Mesothelial cell of epicardium (in vitro differentiated cells): ENCODE results near the gene CARD9. TPM values are rescaled to one million over a fixed set of nuclear protein-coding genes. Genes with fewer than 3 reads are reported as not detected.

Experiments used
- DNase-seq, 2 experiments: peaks; one replicate each; pipeline ENCODE4 v3.0.0; 2021; ENCODE audit warnings: low spot score in 2 of 2; ENCODE audit not compliant: unreplicated experiment in 2 of 2
- H3K27ac Mint-ChIP-seq: 2 replicates; pipeline ENCODE4 v1.8.0; 2021; ENCODE audit warnings: mixed read lengths
- H3K27me3 Mint-ChIP-seq: 2 replicates; pipeline ENCODE4 v1.8.0; 2021; ENCODE audit warnings: low read depth, mixed read lengths
- H3K36me3 Mint-ChIP-seq: 2 replicates; pipeline ENCODE4 v1.8.0; 2021; ENCODE audit warnings: mixed read lengths
- H3K4me1 Mint-ChIP-seq: 2 replicates; pipeline ENCODE4 v1.8.0; 2021; ENCODE audit warnings: mixed read lengths
- H3K4me3 Mint-ChIP-seq: 2 replicates; pipeline ENCODE4 v1.8.0; 2021; ENCODE audit warnings: mild to moderate bottlenecking, moderate library complexity, mixed read lengths
- H3K9me3 Mint-ChIP-seq: 2 replicates; pipeline ENCODE4 v1.8.0; 2021; ENCODE audit warnings: mixed read lengths
- CTCF ChIP-seq: fragments of 200-600 bp; sonication (generic); IDR thresholded peaks from one replicate; pipeline ENCODE4 v1.5.0; 2021; ENCODE audit warnings: antibody characterized with exemption; ENCODE audit not compliant: unreplicated experiment
- total RNA-seq: library from RNA; stranded (reverse); gene quantifications from 3 replicates; pipeline ENCODE4 v1.2.1, GENCODE V29; 2021

CARD9 gene
- total RNA-seq, 1 donor from 2014 or later = 4.9 TPM

- no peak for TF ChIP-seq CTCF
- peaks cover 12% of the 10 kb centered on the region for H3K4me1 Mint-ChIP-seq
- H3K9me3 Mint-ChIP-seq = no peaks in the 10 kb centered on the region
- H3K27me3 Mint-ChIP-seq = no peaks in the 10 kb centered on the region
- DNase-seq = no peak
- peaks cover 14% of the 10 kb centered on the region for H3K36me3 Mint-ChIP-seq
- H3K27ac Mint-ChIP-seq = no peak overlapping the region
- no peak overlapping the region for H3K4me3 Mint-ChIP-seq
These were observed 21.5 kb upstream of the CARD9 start for GRCh38 chr9:136395020-136395340.

GRCh38 chr9:136394312-136395019 is 21.0 kb upstream of the CARD9 start:
- no peak for TF ChIP-seq CTCF
- Mint-ChIP-seq H3K27ac (no peak overlapping the region), H3K9me3 (no peaks in the 10 kb centered on the region), H3K4me1 (peaks cover 12% of the 10 kb centered on the region), H3K27me3 (no peaks in the 10 kb centered on the region), H3K4me3 (no peak overlapping the region), H3K36me3 (peaks cover 17% of the 10 kb centered on the region)
- DNase-seq = no peak

- H3K9me3 Mint-ChIP-seq = no peaks in the 10 kb centered on the region
- DNase-seq = no peak
- peaks cover 18% of the 10 kb centered on the region for H3K36me3 Mint-ChIP-seq
- peaks cover 3% of the 10 kb centered on the region for H3K4me1 Mint-ChIP-seq
- H3K27me3 Mint-ChIP-seq = no peaks in the 10 kb centered on the region
- H3K4me3 Mint-ChIP-seq = no peak overlapping the region
- no peak overlapping the region for H3K27ac Mint-ChIP-seq
- no peak for TF ChIP-seq CTCF
These were observed 20.1 kb upstream of the CARD9 start for GRCh38 chr9:136393531-136393930.

- Mint-ChIP-seq H3K4me1 (no peaks in the 10 kb centered on the region), H3K36me3 (peaks cover 21% of the 10 kb centered on the region), H3K4me3 (no peak overlapping the region), H3K27me3 (no peaks in the 10 kb centered on the region), H3K27ac (no peak overlapping the region), H3K9me3 (no peaks in the 10 kb centered on the region)
- no peak for TF ChIP-seq CTCF
- no peak for DNase-seq
These were observed 19.3 kb upstream of the CARD9 start for GRCh38 chr9:136392538-136393449.

GRCh38 chr9:136391737-136392537 is 18.5 kb upstream of the CARD9 start:
- H3K27ac Mint-ChIP-seq = no peak overlapping the region
- H3K36me3 Mint-ChIP-seq = peaks cover 26% of the 10 kb centered on the region
- no peak for DNase-seq
- TF ChIP-seq CTCF = no peak
- H3K4me3 Mint-ChIP-seq = no peak overlapping the region
- no peaks in the 10 kb centered on the region for H3K4me1 Mint-ChIP-seq
- H3K9me3 Mint-ChIP-seq = no peaks in the 10 kb centered on the region
- no peaks in the 10 kb centered on the region for H3K27me3 Mint-ChIP-seq
